Stimulated activated CD4-positive, alpha-beta T cell treated with anti-CD3 and anti-CD28 coated beads, Interleukin-4, amount 100 ng/mL, for 24 hours (primary cell): ENCODE results near the gene KCNH2.
"Not testable (repeated sequence)": the region's sequence is repeated elsewhere in the genome, so short reads cannot be mapped to it uniquely, and the experiment has no call there.

Experiments
- DNase-seq: peaks from one replicate; pipeline ENCODE4 v3.0.0-alpha.2; 2020

Gene KCNH2

DNA sequence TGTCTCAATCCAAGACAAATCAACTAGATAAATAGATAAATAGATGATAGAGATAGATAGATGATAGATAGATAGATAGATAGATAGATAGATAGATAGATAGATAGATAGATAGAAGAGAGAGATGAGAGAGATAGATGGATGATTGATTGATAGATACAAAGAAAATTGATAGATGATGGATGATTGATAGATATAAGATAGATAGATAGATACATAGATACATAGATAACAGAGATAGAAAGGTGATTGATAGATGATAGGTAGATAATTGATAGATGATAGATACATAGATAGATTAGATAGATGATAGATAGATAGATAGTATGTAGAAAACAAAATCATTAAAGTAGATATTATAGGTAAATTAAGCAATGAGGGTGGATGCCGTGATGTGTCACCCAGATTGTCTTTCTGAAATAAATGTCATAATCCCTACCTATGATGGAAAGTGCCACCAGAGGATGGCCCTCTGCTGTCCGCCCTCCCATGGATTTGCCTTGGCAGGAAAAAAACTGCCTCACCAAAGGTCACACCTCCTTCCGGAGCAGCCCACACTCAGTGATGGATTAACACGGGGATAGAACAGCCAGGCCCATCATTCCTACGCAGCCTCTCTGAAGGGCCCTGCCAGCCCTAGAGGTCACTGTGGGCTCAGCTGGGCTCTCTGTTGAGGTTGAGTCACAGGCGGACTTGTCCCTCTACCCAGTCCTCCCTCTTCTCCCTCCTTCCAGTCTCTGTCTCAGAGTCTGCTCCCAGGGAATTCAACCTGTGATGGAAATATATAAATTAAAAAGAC, 50.8 kb downstream of the KCNH2 start:
- DNase-seq = no peak

DNA sequence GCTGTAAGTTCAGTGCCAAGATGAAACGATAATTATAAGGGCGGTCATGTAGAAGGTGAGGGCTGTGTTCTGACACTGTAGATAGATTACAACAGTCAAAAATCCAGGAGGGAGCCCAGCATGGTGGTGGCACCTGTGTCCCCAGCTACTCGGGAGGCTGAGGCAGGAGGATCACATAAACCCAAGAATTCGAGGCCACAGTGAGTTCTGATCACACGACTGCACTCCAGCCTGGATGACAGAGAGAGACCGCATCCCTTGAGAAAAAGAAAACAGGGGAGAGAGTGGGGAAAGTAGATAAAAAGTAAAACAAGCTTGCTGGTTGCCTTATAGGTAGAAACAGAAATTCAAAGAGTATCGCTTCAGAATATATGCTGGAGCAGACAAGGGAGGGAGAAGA, 52.1 kb downstream of the KCNH2 start:
- DNase-seq = no peak

DNA sequence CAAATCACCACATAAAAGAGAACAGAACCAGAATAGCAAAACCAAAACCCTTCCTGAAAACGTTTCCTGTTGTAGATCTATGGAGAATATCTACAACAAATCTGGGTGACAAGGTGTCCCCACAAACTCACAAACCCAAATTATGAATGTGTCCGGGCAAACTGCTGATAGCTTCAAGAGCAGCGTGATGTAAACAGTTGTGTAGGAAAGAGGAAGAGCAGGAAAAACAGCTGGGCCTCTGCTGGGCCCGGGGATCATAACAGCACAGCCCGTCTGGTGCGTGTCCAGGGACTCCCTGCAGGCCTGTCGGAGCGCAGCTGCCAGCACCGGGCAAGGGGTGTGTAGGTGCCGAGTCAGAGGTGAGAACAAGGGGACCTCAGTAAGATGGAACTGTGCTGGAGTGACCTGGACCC, 53.7 kb downstream of the KCNH2 start:
- DNase-seq = no peak

- no peak for DNase-seq
These were observed 54.3 kb downstream of the KCNH2 start for GRCh38 chr7:150923802-150924201.

GRCh38 chr7:150923196-150923595, 54.9 kb downstream of the KCNH2 start:
- no peak for DNase-seq

DNA sequence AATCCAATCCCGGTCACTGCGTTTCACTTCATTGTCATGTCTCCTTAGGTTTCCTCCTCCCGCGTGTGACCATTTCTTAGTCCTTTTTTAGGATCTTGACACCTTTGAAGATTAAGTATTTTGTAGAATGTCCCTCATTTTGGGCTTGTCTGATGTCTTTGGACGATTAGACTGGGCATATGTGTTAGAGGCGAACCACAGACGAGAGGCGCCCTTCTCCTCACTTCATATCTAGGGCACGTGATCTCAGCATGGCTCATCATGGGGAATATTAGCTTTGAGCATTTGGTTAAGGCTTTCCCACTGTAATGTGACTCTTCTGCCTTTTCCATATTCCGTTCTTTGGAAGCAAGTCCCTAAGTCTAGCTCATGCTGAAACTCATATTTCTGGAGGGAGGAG, 59.0 kb downstream of the KCNH2 start:
- DNase-seq = no peak

DNA sequence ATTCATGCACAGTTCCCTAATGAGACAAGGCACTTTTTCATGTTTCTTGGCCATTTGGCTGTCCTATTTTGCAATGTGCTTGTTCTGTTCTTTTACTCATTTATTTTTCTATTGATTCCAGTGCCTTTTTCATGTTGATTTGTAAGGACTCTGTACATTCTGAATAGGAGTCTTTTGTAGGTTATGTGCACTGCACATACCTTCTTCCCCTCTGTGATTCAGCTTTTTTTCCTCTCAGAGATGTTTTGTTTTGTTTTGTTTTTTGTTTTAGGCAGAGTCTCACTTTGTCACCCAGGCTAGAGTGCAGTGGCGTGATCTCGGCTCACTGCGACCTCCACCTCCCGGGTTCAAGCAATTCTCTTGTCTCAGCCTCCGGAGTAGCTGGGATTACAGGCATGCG, 59.7 kb downstream of the KCNH2 start:
- no peak for DNase-seq

- no peak for DNase-seq
These were observed 60.2 kb downstream of the KCNH2 start for GRCh38 chr7:150917969-150918368.

DNA sequence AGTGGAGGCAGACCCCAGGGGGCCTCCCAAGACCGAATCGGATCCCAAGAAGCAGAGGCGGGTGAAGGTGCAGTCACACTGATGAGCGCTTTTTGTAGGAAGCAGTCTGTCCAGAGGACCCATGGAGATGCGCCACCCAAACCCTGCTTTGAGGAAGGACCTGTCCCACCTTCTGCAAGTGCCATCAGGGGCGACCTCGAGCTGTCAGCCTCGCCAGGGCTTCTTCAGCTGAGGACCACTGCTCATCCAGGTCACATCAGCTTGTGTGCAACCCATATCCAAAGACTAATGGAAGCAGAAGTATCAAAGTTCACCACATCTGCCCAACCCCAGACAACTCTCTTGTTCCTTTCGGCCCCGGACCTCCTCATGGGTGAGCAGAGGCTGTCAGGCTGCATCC, 61.5 kb downstream of the KCNH2 start:
- DNase-seq = no peak

GRCh38 chr7:150914966-150915365, 63.2 kb downstream of the KCNH2 start:
- no peak for DNase-seq

GRCh38 chr7:150914196-150914595, 63.9 kb downstream of the KCNH2 start:
- DNase-seq = no peak

DNA sequence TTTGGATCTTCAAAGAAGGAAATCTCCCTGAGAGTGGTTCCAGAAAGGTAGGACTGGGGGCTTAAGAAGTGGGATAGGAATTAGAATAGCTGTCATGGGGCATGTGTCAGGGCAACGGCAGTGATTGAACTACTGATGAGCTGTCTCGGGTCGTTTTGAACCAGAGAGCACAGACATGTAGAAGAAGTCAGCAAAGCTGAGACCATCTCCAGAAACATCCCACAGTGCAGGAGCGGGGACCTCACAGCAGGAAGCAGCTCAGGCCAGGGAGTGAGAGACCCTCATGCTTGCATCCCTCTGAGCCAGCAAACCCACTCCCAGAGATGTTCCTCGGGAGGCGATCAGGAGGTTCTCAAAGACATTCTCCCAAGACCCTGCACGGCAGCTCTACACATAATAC, 65.7 kb downstream of the KCNH2 start:
- DNase-seq = no peak

GRCh38 chr7:150911590-150912267, 66.4 kb downstream of the KCNH2 start:
- no peak for DNase-seq

DNA sequence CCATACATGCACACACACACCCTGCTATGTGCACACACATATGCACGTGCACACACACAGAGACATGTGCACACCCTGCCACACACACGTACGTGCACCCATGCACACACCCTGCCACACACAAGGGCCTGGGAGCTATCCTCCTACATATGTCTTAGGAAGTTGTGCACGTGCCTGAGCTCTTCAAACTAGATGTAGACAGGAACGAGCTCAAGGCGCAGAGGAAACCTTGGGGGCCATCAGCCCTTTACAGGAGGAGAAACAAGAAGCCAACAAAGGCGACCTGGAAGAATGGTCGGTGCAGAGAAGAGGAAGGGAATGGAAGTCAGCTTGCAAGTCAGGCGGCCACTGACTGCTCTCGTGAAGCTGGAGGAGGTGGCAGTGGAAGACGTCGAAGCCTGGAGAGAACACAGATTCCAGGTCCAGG, 67.1 kb downstream of the KCNH2 start:
- DNase-seq = no peak

- DNase-seq = not testable (repeated sequence)
These were observed 67.7 kb downstream of the KCNH2 start for GRCh38 chr7:150910305-150910995.

- peak; percentile 26 for DNase-seq
These were observed 68.7 kb downstream of the KCNH2 start for GRCh38 chr7:150909200-150909995.

DNA sequence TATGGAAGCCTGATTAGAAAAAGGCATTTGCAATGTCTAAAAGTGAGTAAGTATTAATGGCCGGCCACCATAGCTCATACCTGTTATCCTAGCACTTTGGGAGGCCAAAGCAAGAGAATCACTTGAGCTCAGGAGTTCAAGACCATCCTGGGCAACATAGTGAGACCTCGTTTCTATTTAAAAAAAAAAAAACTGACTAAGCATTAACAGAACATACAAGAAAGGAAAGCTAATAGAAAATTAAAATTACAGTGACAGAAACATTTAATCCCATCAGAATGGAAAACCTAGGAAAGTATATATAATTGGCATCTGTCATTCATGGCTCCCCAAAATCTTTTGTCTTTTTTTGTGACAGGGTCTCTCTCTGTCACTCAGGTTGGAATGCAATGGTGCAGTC, 69.9 kb downstream of the KCNH2 start:
- no peak for DNase-seq

DNA sequence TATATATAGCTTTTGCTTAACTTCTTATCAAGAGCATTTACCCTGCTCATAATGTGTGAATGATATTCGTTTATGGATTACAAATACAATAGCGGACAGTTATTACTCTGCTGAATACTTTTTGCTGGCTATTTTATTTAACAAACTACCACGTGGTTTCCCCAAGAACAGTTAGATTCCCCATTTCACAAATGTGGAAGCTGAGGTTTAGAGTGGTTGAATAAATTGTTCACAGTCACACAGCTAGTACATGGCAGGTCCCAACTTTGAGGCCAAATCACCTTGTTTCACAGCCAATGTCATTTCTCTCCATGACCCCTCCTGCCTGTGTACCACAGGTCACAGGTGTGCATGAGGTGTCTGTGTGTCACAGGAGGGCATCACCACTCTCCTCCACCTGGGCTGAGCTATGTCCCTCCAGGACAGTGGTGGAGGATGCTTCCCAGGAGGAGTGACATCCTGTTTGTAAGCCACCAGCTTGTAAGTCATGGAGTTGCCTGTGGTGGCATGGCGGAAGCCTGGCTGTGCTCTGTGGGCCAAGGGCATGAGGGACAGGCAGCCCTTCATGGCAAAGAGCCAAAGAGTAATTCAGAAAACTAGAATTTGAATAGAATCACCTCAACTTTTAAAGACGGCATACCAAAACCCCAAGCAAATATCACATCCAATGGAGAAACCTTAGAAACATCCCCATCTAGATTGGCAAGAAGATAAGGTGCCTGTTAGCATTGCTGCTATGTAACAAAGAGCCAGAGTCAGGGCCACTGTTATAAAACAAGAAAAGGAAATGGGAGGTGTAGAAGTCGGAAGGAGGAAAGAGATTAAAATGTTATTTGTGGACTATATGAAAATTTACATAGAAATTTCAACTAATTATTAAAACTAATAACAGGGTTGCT, 73.9 kb downstream of the KCNH2 start:
- no peak for DNase-seq

DNA sequence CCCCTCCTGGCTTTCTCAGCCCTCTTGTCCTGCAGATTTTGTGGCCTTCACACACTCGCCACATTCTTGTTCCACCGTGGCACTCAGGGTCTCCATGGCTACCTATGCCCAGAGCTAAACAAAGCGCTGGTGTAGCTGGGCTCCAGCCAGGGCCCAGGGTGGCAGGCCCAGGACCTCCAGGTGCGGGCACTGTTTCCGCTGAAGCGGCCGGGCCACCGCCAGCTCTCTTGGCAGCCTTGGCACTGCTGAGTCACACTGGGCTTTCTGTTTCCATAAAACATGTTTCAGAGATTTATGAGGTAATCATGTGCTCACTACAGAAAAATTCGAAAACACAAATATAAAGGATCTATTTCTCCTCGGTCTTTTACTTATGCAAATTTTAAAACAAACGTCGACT, 74.5 kb downstream of the KCNH2 start:
- DNase-seq = no peak

DNA sequence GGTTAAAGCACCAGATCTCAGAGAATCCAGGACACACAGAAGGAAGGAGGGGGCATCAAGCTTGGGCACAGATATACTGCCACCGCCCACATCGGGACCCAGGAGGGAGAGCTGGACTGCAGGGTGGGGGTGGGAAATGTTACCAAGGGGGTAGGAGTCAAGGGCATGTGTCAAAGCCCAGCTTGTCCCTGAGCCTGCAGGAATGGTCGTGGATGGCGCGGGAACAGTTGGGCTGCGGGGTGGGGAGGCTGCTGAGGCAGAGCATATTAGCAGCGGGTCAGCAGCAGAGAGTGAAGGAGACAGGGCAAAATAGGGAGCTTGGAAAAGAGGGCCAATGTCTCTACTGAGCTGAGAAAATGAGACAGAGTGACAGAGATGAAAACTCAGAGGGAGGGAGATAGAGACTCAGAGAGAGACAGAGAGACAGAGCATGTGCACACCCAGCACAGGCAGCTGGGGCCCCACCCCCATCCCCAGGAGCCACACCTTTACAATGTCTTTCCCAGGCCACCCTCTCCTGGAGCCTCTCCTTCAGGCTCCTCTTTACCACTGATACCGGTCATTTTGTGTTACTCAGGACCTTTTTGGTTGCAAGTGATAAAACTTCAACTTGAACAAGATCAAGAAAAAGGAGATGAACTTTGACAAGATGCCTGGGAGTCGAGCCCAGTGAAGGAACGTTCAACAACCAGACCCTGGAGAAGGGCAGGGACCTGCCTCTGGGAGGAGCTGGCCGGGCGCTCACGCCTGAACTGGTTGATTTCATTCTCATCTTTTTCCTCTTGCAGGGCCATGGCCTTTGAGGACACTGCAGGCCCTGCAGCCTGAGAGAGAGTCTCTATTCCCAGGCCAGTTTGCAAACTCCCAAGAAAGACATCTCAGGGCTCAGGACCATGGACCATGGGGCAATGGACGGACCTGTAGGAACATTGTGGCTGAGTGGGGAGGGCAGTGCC, 75.8 kb downstream of the KCNH2 start:
- DNase-seq = no peak
